ENCODE data around the gene GABBR2. TPM values are rescaled to one million over a fixed set of nuclear protein-coding genes. Genes with fewer than 3 reads are reported as not detected.
"Not testable (repeated sequence)": the region's sequence is repeated elsewhere in the genome, so short reads cannot be mapped to it uniquely, and the experiment has no call there.

Gene GABBR2
- total RNA-seq, 2 experiments from 2014 or later, result not detected

DNA sequence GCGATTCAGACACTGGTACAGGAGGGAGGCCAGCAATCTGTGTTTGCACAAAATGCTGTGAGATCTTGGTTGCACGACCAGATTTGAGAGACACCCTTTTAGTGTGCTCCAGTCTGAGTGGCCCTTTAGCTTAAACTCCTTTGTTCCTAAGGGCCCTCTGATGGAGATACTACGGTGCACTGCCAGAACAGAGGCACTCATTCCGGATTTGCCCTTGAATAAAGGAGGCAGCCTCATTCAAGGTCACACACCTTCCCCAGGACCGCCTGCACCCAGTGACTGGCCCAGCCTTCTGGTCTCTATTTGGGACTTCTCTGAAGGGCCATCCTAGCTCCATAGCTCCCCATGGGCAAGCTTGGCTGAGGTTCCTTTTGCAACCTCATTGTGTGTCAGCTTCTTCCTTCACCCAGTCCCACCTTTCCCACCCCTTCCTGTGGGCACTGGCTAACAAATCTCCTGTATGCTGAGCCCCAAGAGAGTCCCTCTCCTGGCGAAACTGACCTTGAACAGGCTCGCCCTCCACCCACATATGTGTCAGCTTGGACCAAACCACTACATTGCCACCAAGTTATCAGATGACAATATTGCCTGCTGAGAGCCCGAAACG, 191.7 kb downstream of the GABBR2 start:
- Mint-ChIP-seq H3K27me3 (peaks cover 7% of the 10 kb centered on the region), H3K27ac (no peak overlapping the region), H3K9me3 (no peaks in the 10 kb centered on the region), H3K4me1 (ENCODE audit: low read depth) (no peaks in the 10 kb centered on the region), H3K4me3 (no peak overlapping the region), H3K36me3 (no peaks in the 10 kb centered on the region)
- intact Hi-C loops (cut with micrococcal nuclease), result no loop called here
- CTCF ChIA-PET, result no interaction called here
- POLR2A ChIA-PET, result no interaction called here
- no peak for DNase-seq

DNA sequence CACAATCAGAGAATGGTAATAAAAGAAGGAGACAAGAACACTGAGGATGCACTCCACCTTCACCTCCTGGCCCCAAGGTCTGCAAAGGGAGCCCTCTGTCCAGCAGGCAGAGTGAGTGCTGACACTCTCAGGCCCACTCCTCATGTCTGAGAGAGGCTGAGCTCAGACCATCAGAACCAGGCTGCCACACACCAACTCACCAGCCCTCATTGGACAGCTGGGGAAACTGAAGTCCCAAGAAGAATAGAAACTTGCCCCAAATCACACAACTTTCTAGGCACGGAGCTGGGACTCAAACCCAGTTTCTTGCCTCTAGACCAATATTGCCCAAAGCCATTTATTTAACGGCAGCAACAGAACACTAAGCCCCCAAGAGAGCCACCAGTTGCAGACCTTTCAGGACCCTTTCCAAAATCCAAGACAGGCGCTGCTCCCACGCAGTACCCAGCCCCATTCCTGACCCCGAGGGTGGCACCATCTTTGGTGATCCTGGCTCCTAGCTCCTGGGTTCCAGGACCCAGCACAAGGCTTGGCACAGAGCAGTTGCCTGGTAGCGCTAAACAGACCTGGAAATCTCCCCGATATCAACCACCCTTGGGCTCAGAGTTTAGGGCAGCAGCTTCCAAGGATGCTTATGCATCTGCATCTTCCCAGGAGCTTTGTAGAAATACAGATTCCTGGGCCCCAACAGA, 192.4 kb downstream of the GABBR2 start:
- CTCF ChIA-PET, result no interaction called here
- DNase-seq, result no peak
- H3K27me3 Mint-ChIP-seq, result peaks cover 7% of the 10 kb centered on the region
- no peaks in the 10 kb centered on the region for H3K4me1 Mint-ChIP-seq (ENCODE audit: low read depth)
- no peak overlapping the region for H3K4me3 Mint-ChIP-seq
- H3K36me3 Mint-ChIP-seq, result no peaks in the 10 kb centered on the region
- POLR2A ChIA-PET, result no interaction called here
- intact Hi-C loops (cut with micrococcal nuclease), result no loop called here
- H3K27ac Mint-ChIP-seq, result no peak overlapping the region
- no peaks in the 10 kb centered on the region for H3K9me3 Mint-ChIP-seq

DNA sequence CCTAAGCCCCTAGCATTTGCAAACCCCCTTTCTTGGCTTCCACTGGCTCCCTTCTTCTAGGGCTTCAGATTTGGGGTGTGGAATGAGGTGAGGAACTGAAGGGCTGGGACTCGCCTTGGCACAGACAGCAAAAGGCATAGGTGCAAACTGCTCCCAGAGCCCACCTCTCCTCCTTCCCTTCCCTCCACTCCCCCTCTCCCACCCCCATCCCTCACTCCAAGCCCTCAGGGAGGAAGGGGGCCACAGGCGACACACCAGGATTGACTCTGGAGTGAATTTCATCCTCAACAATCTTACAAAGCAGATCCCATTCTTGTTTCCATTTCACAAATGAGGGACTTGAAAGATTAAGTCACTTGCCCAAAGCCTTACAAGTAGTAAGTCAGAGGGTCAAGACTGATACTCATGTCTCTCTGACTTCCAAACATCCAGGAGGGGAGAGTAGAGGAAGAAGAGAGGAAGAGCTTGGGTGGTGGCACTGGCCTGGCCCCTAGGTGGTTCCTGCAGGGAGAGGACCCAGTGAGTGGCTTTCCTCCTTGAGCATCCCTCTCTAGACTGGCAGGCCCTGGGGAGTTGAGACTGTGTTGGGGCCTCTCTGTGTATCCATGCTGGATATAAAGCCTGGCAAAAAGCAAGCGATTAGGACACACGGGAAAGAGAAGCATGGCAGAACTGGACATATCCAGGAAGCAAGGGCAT, 193.1 kb downstream of the GABBR2 start:
- H3K36me3 Mint-ChIP-seq, result no peaks in the 10 kb centered on the region
- H3K4me3 Mint-ChIP-seq, result no peak overlapping the region
- DNase-seq, result no peak
- intact Hi-C loops (cut with micrococcal nuclease), result no loop called here
- CTCF ChIA-PET, result no interaction called here
- POLR2A ChIA-PET, result no interaction called here
- no peaks in the 10 kb centered on the region for H3K9me3 Mint-ChIP-seq
- H3K4me1 Mint-ChIP-seq (ENCODE audit: low read depth), result no peaks in the 10 kb centered on the region
- peaks cover 4% of the 10 kb centered on the region for H3K27me3 Mint-ChIP-seq
- H3K27ac Mint-ChIP-seq, result no peak overlapping the region

DNA sequence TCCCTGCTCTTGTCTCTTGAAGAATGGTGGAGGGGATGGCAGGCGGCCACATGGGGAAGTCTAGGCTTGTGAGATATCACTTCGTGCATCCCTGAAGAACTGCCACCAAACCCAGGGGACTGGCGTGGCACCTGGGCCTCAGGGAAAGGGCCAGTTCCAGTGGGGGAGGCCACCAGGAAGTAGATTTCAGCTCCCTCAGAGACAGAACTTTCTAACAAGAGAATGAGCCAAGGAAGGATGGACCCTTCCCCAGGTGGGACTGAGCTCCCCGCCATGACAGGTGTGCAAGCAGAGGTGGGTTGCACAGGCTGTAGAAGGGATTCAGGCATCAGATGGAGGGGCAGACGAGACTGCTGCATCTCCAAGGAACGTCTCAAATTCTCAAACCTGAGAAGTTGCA, 193.9 kb downstream of the GABBR2 start:
- ChIA-PET CTCF (no interaction called here), POLR2A (no interaction called here)
- peaks cover under 1% of the 10 kb centered on the region for H3K27me3 Mint-ChIP-seq
- no peak overlapping the region for H3K4me3 Mint-ChIP-seq
- no peaks in the 10 kb centered on the region for H3K36me3 Mint-ChIP-seq
- no peak for DNase-seq
- H3K9me3 Mint-ChIP-seq, result no peaks in the 10 kb centered on the region
- no peaks in the 10 kb centered on the region for H3K4me1 Mint-ChIP-seq (ENCODE audit: low read depth)
- H3K27ac Mint-ChIP-seq, result no peak overlapping the region
- intact Hi-C loops (cut with micrococcal nuclease), result no loop called here

DNA sequence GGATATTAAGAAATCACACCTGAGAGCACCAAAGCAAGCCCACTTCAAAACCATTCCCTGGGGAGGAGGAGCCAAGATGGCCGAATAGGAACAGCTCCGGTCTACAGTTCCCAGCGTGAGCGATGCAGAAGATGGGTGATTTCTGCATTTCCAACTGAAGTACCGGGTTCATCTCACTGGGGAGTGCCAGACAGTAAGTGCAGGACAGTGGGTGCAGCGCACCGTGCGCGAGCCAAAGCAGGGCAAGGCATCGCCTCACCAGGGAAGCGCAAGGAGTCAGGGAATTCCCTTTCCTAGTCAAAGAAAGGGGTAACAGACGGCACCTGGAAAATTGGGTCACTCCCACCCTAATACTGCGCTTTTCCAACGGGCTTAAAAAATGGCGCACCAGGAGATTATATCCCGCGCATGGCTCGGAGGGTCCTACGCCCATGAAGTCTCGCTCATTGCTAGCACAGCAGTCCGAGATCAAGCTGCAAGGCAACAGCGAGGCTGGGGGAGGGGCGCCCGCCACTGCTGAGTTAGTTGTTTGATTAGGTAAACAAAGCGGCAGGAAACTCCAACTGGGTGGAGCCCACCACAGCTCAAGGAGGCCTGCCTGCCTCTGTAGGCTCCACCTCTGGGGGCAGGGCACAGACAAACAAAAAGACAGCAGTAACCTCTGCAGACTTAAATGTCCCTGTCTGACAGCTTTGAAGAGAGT, 200.4 kb downstream of the GABBR2 start:
- DNase-seq; intact Hi-C loops (cut with micrococcal nuclease); H3K27ac Mint-ChIP-seq; CTCF ChIA-PET; H3K36me3 Mint-ChIP-seq; H3K4me1 Mint-ChIP-seq (ENCODE audit: low read depth); H3K9me3 Mint-ChIP-seq; POLR2A ChIA-PET; H3K4me3 Mint-ChIP-seq: not testable (repeated sequence)
- peaks cover 11% of the 10 kb centered on the region for H3K27me3 Mint-ChIP-seq

DNA sequence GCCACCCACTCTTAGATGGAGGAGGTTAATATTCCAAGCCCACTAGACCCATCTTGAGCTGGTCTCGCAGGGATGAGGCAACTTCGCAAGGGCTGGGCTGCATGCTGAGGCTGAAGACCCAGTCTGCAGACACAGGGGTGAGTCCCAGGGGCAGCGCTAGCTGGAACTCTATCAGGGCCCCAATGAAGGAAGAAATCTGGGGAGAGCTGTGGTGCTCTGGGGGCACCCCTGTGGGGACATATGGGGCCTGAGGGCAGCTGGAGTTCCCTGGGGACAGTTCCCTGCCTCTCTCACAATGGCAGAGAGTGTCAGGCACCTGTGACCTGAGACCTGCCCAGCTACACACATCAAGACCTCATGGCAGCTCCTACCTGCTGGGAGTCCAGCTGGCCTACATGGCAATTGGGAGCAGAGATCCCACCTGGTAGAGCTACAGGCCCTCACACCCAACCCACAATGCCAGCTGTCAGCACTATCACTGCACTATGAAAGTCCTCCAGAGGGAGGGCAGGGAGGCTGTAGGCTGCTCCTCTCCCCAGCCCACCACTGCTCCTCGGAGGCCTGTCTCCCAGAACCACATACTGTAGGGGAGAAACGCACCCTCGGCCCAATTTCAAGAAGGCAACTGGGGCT, 202.2 kb downstream of the GABBR2 start:
- ChIA-PET POLR2A (no interaction called here), CTCF (no interaction called here)
- no peaks in the 10 kb centered on the region for H3K9me3 Mint-ChIP-seq
- no peak overlapping the region for H3K27ac Mint-ChIP-seq
- no peaks in the 10 kb centered on the region for H3K4me1 Mint-ChIP-seq (ENCODE audit: low read depth)
- no peaks in the 10 kb centered on the region for H3K36me3 Mint-ChIP-seq
- H3K27me3 Mint-ChIP-seq, result peaks cover 13% of the 10 kb centered on the region
- intact Hi-C loops (cut with micrococcal nuclease), result no loop called here
- DNase-seq, result no peak
- H3K4me3 Mint-ChIP-seq, result no peak overlapping the region

DNA sequence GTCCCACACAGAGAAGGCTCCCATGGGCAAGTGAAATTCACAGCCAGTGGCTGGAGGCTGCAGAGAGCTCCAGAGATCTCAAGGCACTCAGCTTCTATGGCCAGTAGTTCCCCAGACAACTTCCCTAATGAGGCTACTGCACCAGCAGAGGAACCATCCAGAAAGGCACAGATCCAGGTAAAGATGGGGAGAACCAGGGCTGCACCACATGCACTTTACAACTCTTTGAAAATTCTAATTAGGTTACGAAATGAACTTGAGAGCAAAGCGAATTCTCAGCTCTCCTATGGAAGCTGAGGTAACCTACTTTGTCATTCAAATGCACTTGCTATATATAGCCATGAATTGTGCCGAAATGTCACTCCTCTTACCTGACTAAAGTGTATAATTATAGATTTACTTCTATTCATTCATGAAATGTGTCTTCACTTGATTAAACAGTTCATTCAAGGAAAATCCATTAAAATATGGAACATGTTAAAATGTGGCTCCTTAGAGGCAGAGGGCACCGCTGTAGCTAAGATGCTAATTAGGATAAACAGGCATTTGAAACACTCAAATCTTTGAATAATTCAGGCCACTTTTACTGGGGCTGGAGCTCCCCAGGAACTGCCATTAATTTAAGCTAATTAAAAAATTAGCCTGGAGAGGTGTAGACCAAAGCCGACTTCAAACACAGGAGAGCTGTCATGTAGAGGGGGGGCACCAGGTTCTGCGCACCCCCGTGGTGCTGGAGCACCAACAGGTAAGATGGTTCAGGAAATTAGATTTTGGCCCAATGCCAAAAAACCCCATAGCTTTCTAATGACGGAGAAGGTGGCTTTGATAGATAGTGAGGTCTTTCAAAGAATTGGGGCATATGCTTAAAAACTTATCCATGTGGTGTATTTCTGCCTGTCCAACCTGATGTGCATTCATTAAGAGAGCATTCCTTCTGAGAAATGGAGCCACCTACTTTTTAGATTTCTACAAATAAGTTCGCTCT, 204.1 kb downstream of the GABBR2 start:
- peaks cover 13% of the 10 kb centered on the region for H3K27me3 Mint-ChIP-seq
- H3K27ac Mint-ChIP-seq, result no peak overlapping the region
- CTCF ChIA-PET, result no interaction called here
- no peaks in the 10 kb centered on the region for H3K9me3 Mint-ChIP-seq
- no peaks in the 10 kb centered on the region for H3K4me1 Mint-ChIP-seq (ENCODE audit: low read depth)
- H3K36me3 Mint-ChIP-seq, result no peaks in the 10 kb centered on the region
- H3K4me3 Mint-ChIP-seq, result no peak overlapping the region
- intact Hi-C loops (cut with micrococcal nuclease), result no loop called here
- DNase-seq, result no peak
- POLR2A ChIA-PET, result no interaction called here

DNA sequence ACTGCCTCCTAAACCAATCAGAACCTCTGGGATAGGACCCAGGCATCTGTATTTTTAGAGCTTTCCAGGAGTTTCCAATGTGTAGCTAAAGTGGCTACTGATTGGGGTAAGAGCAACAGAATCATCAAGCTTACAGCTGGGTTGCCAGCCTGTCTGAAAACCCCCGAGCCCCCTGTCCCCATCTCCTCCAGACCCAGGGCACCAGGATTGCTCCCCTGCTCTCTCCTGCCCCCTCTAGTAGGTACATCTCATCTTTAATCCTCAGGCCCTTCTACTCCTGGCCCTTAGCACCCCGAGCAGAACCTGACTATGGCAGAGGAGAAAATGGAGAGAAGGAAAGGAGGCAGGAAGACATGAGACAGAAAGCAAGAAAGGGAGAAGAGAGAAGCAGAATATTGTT, 204.9 kb downstream of the GABBR2 start:
- Mint-ChIP-seq H3K4me1 (ENCODE audit: low read depth) (no peaks in the 10 kb centered on the region), H3K4me3 (no peak overlapping the region), H3K9me3 (no peaks in the 10 kb centered on the region), H3K27ac (no peak overlapping the region), H3K36me3 (no peaks in the 10 kb centered on the region), H3K27me3 (peaks cover 17% of the 10 kb centered on the region)
- intact Hi-C loops (cut with micrococcal nuclease), result no loop called here
- ChIA-PET CTCF (no interaction called here), POLR2A (no interaction called here)
- DNase-seq, result no peak

DNA sequence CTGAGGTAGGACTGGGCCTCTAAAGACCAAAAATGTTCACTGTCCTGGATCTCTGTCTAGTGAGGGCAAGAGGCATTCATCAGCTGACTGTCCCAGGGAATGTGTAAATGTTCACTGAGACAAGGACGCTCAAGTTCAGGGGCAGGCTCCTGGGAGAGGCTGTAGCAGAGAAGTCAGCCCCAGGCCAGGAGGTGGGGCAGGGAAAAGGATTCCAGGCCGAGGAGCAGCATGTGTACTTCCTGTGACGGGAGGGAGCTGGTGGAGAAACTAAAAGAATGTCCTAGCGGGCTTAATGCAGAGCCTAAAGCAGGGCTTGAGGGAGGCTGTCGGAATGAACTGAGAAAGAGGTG, 205.8 kb downstream of the GABBR2 start:
- ChIA-PET CTCF (no interaction called here), POLR2A (no interaction called here)
- no peaks in the 10 kb centered on the region for H3K9me3 Mint-ChIP-seq
- H3K4me1 Mint-ChIP-seq (ENCODE audit: low read depth), result no peaks in the 10 kb centered on the region
- H3K36me3 Mint-ChIP-seq, result no peaks in the 10 kb centered on the region
- H3K4me3 Mint-ChIP-seq, result no peak overlapping the region
- no peak for DNase-seq
- no peak overlapping the region for H3K27ac Mint-ChIP-seq
- H3K27me3 Mint-ChIP-seq, result peaks cover 17% of the 10 kb centered on the region
- intact Hi-C loops (cut with micrococcal nuclease), result no loop called here

DNA sequence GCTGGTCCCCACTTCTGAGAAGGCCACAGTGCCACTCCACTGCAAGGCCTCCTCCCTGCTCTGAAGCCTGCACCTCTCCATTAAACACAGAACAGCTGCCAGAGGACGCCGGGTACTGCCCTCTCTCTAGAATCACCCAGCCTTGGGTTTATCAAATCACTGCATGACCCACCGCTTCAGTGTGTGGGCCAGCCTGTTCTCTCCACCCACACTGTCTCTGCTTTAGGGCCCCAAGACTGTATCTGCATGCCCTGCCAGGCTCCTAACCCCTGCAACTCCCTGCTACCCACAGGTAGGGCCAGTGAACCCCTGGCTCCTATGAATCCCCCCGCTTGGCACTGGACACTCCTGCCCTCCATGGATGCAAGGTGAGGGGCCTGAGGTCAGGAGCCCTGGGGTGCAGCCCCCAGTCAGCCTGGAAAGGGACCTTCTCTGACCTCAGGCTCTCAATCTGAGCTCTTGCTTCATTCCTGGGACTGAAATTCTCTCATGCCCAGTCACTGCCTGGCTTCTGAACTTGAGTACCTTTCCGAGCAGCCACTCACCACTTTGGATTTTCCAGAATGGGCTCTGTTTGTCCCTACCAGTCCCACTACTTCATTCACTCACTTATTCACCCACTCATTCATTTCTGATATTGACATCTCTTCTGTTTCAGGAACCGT, 206.3 kb downstream of the GABBR2 start:
- H3K4me1 Mint-ChIP-seq (ENCODE audit: low read depth), result no peaks in the 10 kb centered on the region

DNA sequence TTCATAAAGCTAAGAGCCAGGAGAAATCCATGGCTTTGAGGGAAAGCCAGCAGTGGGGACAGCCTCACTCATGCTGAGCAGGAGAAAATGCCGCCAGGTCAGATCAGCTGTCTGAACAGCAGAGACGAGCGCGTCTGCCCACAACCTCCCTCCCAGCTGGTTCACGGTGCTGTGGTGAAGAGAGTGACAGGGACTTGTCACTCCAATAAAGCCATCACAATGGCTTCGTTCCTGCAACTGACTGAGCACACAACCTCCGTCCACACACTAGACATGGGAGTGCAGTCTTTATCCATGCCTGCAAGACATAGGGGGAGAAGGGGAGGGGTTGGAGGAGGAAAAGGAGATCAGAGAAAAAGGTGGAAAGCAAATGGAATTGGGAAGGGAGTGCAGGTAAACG, 206.9 kb downstream of the GABBR2 start:
- POLR2A ChIA-PET, result no interaction called here
- intact Hi-C loops (cut with micrococcal nuclease), result no loop called here
- no peak for DNase-seq
- no peak overlapping the region for H3K27ac Mint-ChIP-seq
- H3K4me1 Mint-ChIP-seq (ENCODE audit: low read depth), result no peaks in the 10 kb centered on the region
- H3K9me3 Mint-ChIP-seq, result no peaks in the 10 kb centered on the region
- no peak overlapping the region for H3K4me3 Mint-ChIP-seq
- peaks cover 16% of the 10 kb centered on the region for H3K27me3 Mint-ChIP-seq
- H3K36me3 Mint-ChIP-seq, result no peaks in the 10 kb centered on the region
- CTCF ChIA-PET, result no interaction called here

More for the DNA sequence above, 206.3 kb downstream of the GABBR2 start:
- intact Hi-C loops (cut with micrococcal nuclease), result no loop called here
- no peak for DNase-seq
- Mint-ChIP-seq H3K4me3 (no peak overlapping the region), H3K27me3 (peaks cover 14% of the 10 kb centered on the region), H3K9me3 (no peaks in the 10 kb centered on the region), H3K36me3 (no peaks in the 10 kb centered on the region), H3K27ac (no peak overlapping the region)
- ChIA-PET CTCF (no interaction called here), POLR2A (no interaction called here)

Measured in activated CD4-positive, alpha-beta memory T cell treated with anti-CD3 and anti-CD28 coated beads for 36 hours (primary cell).